Measurements from ENCODE around the gene MCF2L2.

MCF2L2 gene

GRCh38 chr3:183163563-183163962, 264.9 kb downstream of the MCF2L2 start:
- no peak for DNase-seq (ENCODE audit: low read depth)

GRCh38 chr3:183161552-183162336, 266.7 kb downstream of the MCF2L2 start:
- DNase-seq (ENCODE audit: low read depth), result no peak

DNA sequence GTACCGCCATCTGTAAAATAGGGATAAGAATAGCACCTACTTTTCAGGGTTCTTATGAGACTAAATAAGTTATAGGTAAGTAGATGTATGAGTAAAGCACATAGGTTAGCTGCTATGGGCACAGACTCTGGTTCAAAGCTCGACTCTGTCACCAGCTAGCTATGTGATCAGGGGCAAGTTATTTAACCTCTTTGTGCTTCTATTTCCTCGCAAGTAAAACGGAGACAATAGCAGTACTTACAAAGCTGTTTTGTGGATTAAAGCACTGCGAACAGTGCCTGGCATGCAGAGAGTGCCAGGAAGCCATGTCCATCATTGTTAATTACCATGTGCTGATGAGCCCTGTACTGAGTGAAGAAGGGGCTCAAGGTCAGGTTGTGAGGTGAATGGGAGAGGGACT, 267.8 kb downstream of the MCF2L2 start:
- no peak for DNase-seq (ENCODE audit: low read depth)

- DNase-seq (ENCODE audit: low read depth), result no peak
Measured at GRCh38 chr3:183159333-183159732, 269.1 kb downstream of the MCF2L2 start.

DNA sequence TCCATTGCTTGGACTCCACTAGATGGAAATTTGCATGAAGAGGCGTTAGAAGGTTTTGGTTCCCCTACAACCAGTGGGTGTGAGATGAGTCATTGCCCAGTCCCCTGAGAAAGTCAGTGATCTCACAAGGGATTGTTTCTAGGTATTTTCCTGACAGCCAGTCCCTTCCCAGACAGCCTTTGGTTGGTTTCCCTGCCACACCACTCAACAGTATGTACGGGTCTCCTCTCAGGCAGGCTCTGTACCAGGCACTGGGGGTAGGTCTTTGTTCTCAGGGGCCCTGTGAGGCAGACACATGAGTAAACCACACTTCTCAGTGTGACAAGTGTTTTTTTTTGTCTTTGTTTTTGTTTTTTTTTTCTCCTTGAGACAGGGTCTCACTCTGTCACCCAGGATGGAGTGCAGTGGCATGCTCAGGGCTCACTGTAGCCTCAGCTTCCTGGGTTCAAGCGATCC, 269.8 kb downstream of the MCF2L2 start:
- DNase-seq (ENCODE audit: low read depth), result no peak

GRCh38 chr3:183158113-183158512, 270.3 kb downstream of the MCF2L2 start:
- DNase-seq (ENCODE audit: low read depth), result no peak

DNA sequence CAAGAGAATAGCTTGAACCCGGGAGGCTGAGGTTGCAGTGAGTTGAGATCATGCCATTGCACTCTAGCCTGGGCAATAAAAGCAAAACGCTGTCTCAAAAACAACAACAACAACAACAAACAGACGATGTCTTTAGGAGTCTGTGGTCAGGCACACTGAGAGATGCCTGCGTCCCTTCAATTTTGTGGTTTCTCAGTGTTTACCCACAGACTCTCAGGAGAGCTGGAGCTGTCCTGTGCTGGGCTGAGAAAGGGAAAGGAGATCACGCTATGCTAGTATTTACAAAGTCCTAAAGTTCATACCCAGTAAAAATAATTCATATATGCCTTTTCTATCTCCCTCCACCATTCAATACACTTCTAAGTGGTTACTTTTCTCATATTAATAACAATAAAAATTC, 272.2 kb downstream of the MCF2L2 start:
- DNase-seq (ENCODE audit: low read depth), result no peak

DNA sequence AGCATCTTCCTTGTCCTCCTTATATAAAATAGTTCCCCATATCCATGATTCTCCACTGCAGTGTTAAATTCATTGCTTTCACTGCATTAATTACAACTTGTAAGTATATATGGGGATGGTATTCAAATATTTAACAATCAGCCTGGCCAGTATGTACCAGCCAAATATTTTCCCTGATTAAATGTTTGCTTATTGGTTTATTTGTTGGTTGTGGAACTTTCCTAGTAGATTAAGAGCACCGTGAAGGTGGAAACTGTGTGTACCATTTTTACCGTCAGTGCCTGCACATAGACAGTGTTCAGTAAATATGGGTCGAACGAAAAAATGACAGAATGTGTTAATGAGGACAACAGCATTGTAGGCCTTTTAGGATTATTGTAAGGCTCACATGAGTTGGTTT, 272.9 kb downstream of the MCF2L2 start:
- DNase-seq (ENCODE audit: low read depth), result no peak

DNA sequence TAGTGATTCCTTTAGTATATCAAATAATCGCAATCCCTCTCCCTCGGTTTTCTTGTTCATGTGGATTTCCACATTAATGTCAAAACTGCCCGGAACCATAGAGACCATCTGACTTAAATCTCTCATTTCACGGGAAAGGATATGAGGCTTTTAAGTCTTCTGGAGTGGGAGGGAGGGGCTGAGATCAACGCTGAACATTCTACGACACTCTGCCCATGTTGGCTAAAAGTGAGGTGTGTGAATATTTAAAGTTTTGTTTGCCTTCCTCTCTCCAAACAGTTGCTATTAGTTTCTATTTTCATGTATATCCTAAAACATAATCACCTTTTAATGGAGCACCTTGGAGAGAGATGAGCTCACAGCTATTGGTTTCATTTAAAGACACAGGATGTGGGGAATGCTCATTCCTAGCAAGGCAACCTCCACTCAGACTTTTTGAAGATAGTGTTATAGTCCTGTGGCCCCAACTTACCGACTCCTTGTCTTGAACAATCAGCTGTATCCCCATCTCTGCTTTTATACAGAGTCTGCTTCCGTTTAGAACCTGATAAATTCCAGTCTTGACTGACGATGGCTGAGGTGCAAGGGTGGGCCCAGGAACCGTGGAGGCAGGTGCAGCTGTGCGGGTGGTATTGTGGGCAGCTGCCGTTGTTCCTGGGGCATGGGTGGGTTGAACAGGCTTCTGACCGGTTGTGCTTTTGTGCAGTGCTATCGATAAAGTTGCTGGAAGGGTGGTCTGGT, 275.0 kb downstream of the MCF2L2 start:
- DNase-seq (ENCODE audit: low read depth), result no peak

- DNase-seq (ENCODE audit: low read depth), result no peak
Measured at GRCh38 chr3:183151821-183152351, 276.5 kb downstream of the MCF2L2 start.

GRCh38 chr3:183151086-183151485, 277.3 kb downstream of the MCF2L2 start:
- DNase-seq (ENCODE audit: low read depth), result no peak

DNA sequence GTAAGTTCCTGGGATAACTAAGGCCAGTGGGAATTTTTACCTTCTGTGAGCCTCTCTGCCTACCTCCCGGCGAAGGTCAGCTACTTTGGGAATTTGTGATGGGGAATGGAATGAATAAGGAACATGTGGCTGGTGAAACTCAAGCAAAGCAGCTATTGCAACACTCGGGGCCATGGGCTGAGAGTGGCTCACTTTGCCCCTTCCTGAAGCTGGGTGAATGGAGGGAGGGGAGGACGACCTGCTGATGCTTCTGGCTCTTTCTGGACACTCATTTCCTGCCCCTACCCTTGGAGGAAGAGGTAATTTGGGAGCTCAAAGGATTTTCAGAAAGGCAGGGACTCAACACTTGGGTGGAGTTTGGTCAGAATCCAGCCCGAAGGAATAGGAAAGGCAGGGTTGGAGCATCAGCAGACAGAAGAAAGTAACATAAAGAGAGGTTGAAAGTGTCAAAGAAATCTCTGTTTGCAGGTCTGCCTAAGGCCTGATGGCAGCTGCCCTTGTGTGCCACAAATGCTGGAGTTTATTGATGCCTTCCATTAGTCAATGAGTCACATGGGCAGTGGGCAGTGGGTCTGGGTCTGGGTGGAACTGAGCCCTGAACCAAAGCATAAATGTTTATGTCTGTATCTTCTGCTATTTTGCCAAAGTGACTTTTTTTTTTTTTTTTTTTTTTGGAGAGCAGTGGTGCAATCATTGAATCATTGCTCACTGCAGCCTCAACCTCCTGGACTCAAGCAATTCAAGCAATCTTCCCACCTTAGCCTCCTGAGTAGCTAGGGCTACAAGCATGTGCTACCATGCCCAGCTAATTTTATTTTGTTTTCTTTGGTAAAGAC, 278.3 kb downstream of the MCF2L2 start:
- no peak for DNase-seq (ENCODE audit: low read depth)

GRCh38 chr3:183148056-183148455, 280.4 kb downstream of the MCF2L2 start:
- no peak for DNase-seq (ENCODE audit: low read depth)

GRCh38 chr3:183144363-183144762, 284.1 kb downstream of the MCF2L2 start:
- no peak for DNase-seq (ENCODE audit: low read depth)

DNA sequence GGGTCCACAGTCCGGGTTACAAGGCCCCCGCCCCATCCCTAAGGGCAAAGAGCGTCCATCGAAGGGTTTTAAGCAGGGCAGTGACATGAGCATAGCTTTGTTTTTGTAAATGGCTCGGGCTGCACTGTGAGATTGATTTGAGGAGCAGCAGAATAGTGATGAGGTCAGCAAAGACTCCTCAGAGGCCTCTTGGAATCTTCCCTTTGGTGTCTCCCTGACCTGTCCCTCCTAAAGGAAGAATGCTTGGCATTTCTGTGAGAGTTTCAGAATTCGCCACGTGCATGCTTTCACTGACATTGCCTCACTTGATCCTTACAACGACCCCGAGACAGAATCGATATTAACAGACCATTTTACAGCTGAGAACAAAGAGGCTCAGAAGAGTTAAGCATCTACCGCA, 286.2 kb downstream of the MCF2L2 start:
- DNase-seq (ENCODE audit: low read depth), result no peak

DNA sequence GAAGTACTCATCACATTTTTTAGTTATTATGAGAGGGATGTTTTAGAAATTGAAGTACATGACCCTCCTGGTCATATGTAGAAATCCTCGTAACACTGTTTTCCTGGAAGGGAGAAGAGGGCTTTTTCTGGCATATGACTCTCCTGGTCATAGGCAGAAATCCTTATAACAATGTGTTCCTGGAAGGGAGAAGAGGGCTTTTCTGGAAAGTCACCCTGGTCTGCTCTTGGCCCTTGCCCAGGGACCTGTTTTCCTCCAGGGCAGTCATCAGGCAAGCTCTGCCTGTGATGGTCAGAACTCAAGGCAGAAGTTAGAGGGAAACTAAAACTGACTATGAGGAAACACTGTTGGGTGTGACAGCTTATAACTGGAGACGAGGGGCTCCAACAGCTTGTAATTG, 293.6 kb downstream of the MCF2L2 start:
- DNase-seq (ENCODE audit: low read depth), result no peak

DNA sequence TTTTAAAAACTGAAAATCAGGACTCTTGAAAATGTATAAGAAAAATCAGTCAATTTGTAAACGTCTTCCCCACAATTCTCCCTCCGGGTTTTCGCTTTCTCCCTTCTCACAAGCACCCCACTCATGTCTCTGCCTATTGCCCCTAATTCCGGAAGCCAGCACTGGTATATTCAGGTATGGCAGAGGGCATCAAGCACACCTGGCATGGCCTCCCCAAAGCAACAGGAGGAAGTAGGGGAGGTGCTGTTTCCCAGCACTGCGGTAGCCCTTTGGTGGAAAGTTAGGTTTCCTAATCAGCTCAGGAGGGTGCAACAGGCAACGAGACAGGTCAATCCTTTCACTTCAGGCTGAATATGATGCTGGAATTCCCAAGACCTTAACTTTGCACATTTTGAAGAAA, 296.0 kb downstream of the MCF2L2 start:
- DNase-seq (ENCODE audit: low read depth), result no peak

DNA sequence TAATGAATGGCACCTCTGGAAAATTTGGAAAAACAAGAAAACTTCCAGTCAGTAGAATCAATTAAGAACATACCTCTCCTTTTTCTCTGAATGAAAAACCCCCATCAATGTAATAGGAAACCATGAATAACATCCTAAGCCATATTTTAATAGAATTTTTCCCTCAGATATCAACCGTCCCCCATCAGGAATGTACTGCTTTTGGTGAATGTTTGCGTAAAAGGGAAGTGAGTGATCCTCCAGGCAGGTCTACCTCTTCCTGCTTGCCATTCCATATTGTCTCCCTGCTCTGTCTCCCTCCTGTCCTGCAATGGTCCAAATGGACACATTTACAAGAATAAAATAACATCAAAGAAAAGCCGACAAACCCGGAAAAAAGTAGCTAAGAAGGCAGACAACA, 296.7 kb downstream of the MCF2L2 start:
- no peak for DNase-seq (ENCODE audit: low read depth)

- no peak for DNase-seq (ENCODE audit: low read depth)
Measured at GRCh38 chr3:183131186-183131725, 297.2 kb downstream of the MCF2L2 start.

- DNase-seq (ENCODE audit: low read depth), result no peak
Measured at GRCh38 chr3:183129243-183129642, 299.2 kb downstream of the MCF2L2 start.

- no peak for DNase-seq (ENCODE audit: low read depth)
Measured at GRCh38 chr3:183128709-183129108, 299.7 kb downstream of the MCF2L2 start.

Measured in HS-27A (cell line).